Heart left ventricle (tissue), 16 donors: ENCODE data around the gene PRSS16. TPM values are rescaled to one million over a fixed set of nuclear protein-coding genes. Genes with fewer than 3 reads are reported as not detected.

Experiments
- ATAC-seq, 4 donors: fragments of 200-7000 bp; cut with Tn5 transposase; one replicate each; pipeline ENCODE4 v1.9.1; 2020 to 2022; ENCODE audit warnings: moderate library complexity in 4 of 4, mild to moderate bottlenecking in 3 of 4, moderate number of reproducible peaks in 1 of 4
- DNase-seq, 5 donors: peaks; one replicate each; pipeline ENCODE4 v3.0.0-alpha.2; 2020
- H3K27ac ChIP-seq, 12 donors: fragments of 200-600 bp; sonication (generic) in 4 of 12; one replicate each; pipeline versions ENCODE4 v1.5.0 to v1.8.0; 2016 to 2022; ENCODE audit warnings: mild to moderate bottlenecking in 2 of 12
- H3K27me3 ChIP-seq, 9 donors: fragments of 200-600 bp; sonication (generic) in 2 of 9; one replicate each; pipeline versions ENCODE4 v1.5.1 to v1.8.0; 2016 to 2022; ENCODE audit warnings: mild to moderate bottlenecking in 3 of 9
- H3K36me3 ChIP-seq, 9 donors: fragments of 200-600 bp; sonication (generic) in 2 of 9; one replicate each; pipeline versions ENCODE4 v1.5.0 to v1.8.0; 2018 to 2022; ENCODE audit warnings: mild to moderate bottlenecking in 2 of 9
- H3K4me1 ChIP-seq, 12 donors: fragments of 200-600 bp; sonication (generic) in 4 of 12; one replicate each; pipeline versions ENCODE4 v1.5.0 to v1.8.0; 2016 to 2022; ENCODE audit warnings: mild to moderate bottlenecking in 3 of 12
- H3K4me3 ChIP-seq, 12 donors: fragments of 200-600 bp; sonication (generic) in 4 of 12; one replicate each; pipeline versions ENCODE4 v1.5.0 to v1.8.0; 2017 to 2022; ENCODE audit warnings: mild to moderate bottlenecking in 9 of 12, moderate library complexity in 4 of 12
- H3K9me3 ChIP-seq, 12 donors: fragments of 200-600 bp; sonication (generic) in 4 of 12; one replicate each; pipeline versions ENCODE4 v1.5.0 to v1.8.0; 2016 to 2022; ENCODE audit warnings: mild to moderate bottlenecking in 1 of 12
- POLR2A ChIP-seq, 2 donors: fragments of 450-650 bp; IDR thresholded peaks; one replicate each; pipeline ENCODE4 v1.6.1; 2017; ENCODE audit warnings: antibody characterized with exemption in 2 of 2, mild to moderate bottlenecking in 2 of 2, moderate library complexity in 2 of 2
- WGBS, 4 donors: extraction: QIAGEN DNeasy Blood & Tissue Kit in 2 of 4; methylation state at CpG; one replicate each; pipeline versions ENCODE4 v1.1.5 to v1.1.7; 2013 to 2018; 5-methylcytosine and 5-hydroxymethylcytosine counted together
- intact Hi-C, 10 donors: fragments of 100-400 bp; cut with DNase I; formaldehyde crosslinking; loops; one replicate each; pipeline versions ENCODE4 v1.11.1 to v1.14.2; 2022
- long read RNA-seq, 3 donors: library from polyadenylated mRNA; unstranded; transcript quantifications; one replicate each; pipeline ENCODE4 v2.0.0, GENCODE V29; 2020 to 2021
- polyA plus RNA-seq, 2 donors: library from polyadenylated mRNA; stranded (reverse); fragments of 200-250 nt; gene quantifications; one replicate each; pipeline ENCODE4 v1.2.3, GENCODE V29; 2013
- total RNA-seq, 9 donors: library from RNA; depleted of rRNA in 2 of 9; stranded (reverse); fragments of >200 nt in 2 of 9; fragmentation: NEBNext Ultra II Directional in 3 of 9; extraction: Animal tissue kit (Norgen Biotek cat#: 25700) in 3 of 9; gene quantifications; one replicate each; pipeline versions ENCODE4 v1.1.0 to v1.2.4, GENCODE V29; 2016 to 2023
- TF ChIP-seq, protein P1 (sequence below), 12 donors: fragments of 200-600 bp; sonication (generic) in 4 of 12; IDR thresholded peaks; one replicate each; pipeline versions ENCODE4 v1.5.0 to v1.8.0; 2018 to 2022; ENCODE audit warnings: antibody characterized with exemption in 12 of 12, mild to moderate bottlenecking in 5 of 12
- donor health status: ischemic (EF 13 %, LVEDD 7.1; RV severe dilation, severe dysfunction).
- donor health status: healthy with polysubstance abuse.
- donor health status: DM: no; HTN: yes; CAD: no.
- donor health status: DM: no; HTN: no; CAD: no.
- donor health status: ischemic (EF 25% LVEDD 6.9; RV normal size, moderate dysfunction).
- donor health status: ischemic (EF 25% LVEDD 5.7; RV mildly dilated, moderate dysfunction).
- donor health status: healthy.
- donor health status: DM: yes; HTN: yes; CAD: no.
- donor health status: ischemic (EF 35%, LVEDD 5.7; RV mildly dilated, moderate dysfunction).
- donor health status: nonischemic (EF 11% LVEDD 7.7; RV severe dilation, severe dysfunction).
- donor health status: DM: yes; HTN: yes; CAD: no.
- donor health status: PGD.
- donor health status: ischemic (EF 29% LVEDD 5.4; RV normal size, mild dysfunction).
- donor health status: nonischemic (EF 23%, LVEDD 6.1; RV moderate dilation, normal function).

PRSS16 gene, protein sequence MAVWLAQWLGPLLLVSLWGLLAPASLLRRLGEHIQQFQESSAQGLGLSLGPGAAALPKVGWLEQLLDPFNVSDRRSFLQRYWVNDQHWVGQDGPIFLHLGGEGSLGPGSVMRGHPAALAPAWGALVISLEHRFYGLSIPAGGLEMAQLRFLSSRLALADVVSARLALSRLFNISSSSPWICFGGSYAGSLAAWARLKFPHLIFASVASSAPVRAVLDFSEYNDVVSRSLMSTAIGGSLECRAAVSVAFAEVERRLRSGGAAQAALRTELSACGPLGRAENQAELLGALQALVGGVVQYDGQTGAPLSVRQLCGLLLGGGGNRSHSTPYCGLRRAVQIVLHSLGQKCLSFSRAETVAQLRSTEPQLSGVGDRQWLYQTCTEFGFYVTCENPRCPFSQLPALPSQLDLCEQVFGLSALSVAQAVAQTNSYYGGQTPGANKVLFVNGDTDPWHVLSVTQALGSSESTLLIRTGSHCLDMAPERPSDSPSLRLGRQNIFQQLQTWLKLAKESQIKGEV
- total RNA-seq (1 to 10 TPM in 1 of 9 donors, under 1 TPM in 1, not detected in 7; 0.11 to 1.5 TPM), polyA plus RNA-seq (not detected)
- long read RNA-seq, donor 1, result 0 reads
- long read RNA-seq, donor 2, result 0 reads
- long read RNA-seq, donor 3, result 0 reads

DNA sequence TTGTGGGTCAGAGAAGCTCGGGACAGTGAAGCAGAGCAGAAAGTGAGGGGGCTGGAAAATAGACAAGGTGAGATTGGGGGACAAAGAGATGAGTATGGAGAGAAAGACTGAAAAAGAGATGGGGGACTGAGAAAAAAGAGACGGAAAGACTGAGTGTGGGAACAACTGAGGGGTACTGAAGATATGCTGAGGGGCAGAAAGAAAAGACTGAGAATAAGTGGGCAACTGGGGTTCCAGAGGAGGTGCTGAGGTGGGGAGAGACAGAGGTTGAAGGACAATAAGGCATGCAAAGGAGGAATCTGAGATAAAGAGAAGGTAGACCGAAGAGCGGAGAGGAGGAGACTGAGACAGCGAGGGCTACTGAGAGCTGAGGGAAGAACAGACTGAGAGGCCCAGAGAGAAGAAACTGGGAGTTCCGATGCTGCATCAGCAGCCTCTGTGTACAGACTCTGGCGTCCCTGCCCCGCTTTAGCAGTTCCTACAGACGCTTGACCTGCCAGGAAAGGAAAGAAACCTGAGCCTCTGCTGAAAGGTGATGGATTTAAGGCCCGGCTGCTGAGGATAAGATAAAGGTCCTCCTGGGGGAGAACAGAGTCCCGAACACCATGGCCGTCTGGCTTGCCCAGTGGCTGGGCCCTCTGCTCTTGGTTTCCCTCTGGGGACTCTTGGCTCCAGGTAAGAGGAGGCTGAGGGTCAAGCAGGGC is at the start of gene PRSS16:
Gene PRSS16, plus strand, starts transcription at position 569 of the 704 bp plus-strand sequence. Its CDS starts 37 bp downstream, at position 606.
- Histone ChIP-seq H3K27ac (no peak within 1 kb of the TSS), H3K4me1 (peaks cover 0 to 16% (median 5%) of the 10 kb centered on the region in 12 donors), H3K9me3 (no peaks in the 10 kb centered on the region), H3K4me3 (no peak within 1 kb of the TSS), H3K36me3 (no peaks in the 10 kb centered on the region), H3K27me3 (peaks cover 20 to 97% (median 68%) of the 10 kb centered on the region in 9 donors)
- intact Hi-C loops, result no loop called here
- DNase-seq (no peak), ATAC-seq (no peak)
- no peak for TF ChIP-seq POLR2A (IDR thresholded peaks at IDR 0.05)
- TF ChIP-seq, protein P1, sequence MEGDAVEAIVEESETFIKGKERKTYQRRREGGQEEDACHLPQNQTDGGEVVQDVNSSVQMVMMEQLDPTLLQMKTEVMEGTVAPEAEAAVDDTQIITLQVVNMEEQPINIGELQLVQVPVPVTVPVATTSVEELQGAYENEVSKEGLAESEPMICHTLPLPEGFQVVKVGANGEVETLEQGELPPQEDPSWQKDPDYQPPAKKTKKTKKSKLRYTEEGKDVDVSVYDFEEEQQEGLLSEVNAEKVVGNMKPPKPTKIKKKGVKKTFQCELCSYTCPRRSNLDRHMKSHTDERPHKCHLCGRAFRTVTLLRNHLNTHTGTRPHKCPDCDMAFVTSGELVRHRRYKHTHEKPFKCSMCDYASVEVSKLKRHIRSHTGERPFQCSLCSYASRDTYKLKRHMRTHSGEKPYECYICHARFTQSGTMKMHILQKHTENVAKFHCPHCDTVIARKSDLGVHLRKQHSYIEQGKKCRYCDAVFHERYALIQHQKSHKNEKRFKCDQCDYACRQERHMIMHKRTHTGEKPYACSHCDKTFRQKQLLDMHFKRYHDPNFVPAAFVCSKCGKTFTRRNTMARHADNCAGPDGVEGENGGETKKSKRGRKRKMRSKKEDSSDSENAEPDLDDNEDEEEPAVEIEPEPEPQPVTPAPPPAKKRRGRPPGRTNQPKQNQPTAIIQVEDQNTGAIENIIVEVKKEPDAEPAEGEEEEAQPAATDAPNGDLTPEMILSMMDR (IDR thresholded peaks at IDR 0.05), result no peak
- 39 to 46% (median 41%) methylated on average over 11 to 12 of the region's 12 CpGs for WGBS, 4 donors

DNA sequence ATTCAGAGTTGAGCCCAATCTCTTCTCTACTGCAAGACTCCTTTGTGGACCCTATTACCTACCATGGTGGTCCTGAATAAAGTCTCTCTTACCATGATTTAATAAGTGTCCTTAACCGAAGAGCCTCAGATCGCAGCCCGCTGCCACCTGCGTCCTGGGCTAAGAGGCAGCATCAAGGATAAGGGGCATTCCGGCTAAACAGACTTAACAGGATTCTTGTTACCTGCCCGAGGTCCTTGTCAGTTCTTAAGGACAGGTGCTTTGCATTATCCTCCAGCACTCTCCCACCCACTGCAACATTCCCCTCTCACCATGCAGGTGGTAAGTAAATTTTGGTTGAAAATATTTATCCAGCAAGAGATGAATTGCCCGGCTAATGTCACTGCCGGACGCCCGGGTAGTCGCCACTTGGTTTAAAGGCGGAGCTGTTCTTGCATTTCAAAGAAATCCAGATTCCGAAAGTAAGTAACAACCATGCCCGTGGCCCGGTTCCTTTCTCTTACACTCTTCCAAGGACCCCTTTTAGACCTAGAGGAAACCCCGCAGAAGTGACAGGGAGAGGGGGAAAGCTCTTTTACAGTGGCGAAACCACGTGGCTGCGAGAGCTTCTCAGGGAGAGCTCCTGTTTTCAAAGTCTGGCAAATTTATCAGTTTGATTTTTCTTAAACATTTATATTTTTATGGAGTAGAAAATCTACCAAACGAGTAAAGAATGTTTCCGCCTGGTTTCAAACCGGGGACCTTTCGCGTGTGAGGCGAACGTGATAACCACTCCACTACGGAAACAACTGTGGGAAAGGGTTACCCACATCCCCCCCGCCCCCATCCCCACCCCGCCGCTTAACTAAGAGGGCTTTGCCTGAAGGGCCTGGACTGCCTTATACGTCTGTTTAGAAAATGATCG is 41.9 kb upstream of the PRSS16 start:
- Histone ChIP-seq H3K4me3 (no peak overlapping the region), H3K27me3 (peaks cover 19 to 74% (median 53%) of the 10 kb centered on the region in 9 donors), H3K9me3 (no peaks in the 10 kb centered on the region), H3K36me3 (no peaks in the 10 kb centered on the region), H3K4me1 (peaks cover 0 to 6% (median 0%) of the 10 kb centered on the region in 12 donors), H3K27ac (no peak overlapping the region)
- ATAC-seq (no peak), DNase-seq (no peak)
- no peak for TF ChIP-seq POLR2A (IDR thresholded peaks at IDR 0.05)
- TF ChIP-seq, protein P1 (IDR thresholded peaks at IDR 0.05), result no peak
- intact Hi-C loops, result no loop called here
- 8 to 12% (median 9%) methylated on average over 32 of the region's 32 CpGs for WGBS, 4 donors

DNA sequence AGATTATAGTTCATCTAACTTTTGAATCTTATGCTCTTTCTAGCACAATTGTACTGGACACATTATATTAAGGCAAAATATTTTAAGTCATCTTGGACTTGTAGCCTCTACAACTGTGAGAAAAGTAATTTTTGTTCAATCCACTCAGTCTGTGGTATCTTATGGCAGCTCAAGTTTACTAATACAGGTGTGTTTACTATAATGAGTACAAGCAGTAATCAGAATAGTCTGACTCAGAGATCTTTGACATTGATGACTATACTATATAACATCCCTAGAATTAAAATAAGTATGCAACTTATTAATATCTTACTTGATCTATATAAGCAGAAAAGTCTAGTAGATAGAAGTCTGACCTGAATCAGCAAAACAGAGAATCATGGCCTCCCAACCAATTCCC is 40.7 kb upstream of the PRSS16 start:
- Histone ChIP-seq H3K4me3 (no peak overlapping the region), H3K4me1 (peaks cover 0 to 6% (median 0%) of the 10 kb centered on the region in 12 donors), H3K36me3 (no peaks in the 10 kb centered on the region), H3K9me3 (no peaks in the 10 kb centered on the region), H3K27me3 (peaks cover 19 to 82% (median 53%) of the 10 kb centered on the region in 9 donors), H3K27ac (no peak overlapping the region)
- no peak for DNase-seq
- no peak for ATAC-seq
- TF ChIP-seq, protein P1 (IDR thresholded peaks at IDR 0.05), result no peak
- TF ChIP-seq POLR2A (IDR thresholded peaks at IDR 0.05), result no peak
- intact Hi-C loops, result no loop called here
